G401.6 (cell line): ENCODE data around the gene FBXO30.
A peak's percentile ranks its signal among the peaks of the same experiment; 100 is the strongest.

ENCODE experiments used
- FAIRE-seq: peaks from 2 replicates; lab custom pipeline; 2012; peaks lifted over from hg19 to GRCh38; lab: Jason Lieb, UNC

Gene FBXO30

GRCh38 chr6:145814501-145815308 is at the start of gene FBXO30:
FBXO30 (minus strand) TSS chr6:145814795; CDS start chr6:145806405, 8,390 bp downstream.
- FAIRE-seq, result no peak

- peak; percentile 31 for FAIRE-seq
Observed at GRCh38 chr6:145863988-145864616, 49.5 kb upstream of the FBXO30 start.

- no peak for FAIRE-seq
Observed at GRCh38 chr6:145863366-145863765, 48.8 kb upstream of the FBXO30 start.

- FAIRE-seq, result no peak
Observed at GRCh38 chr6:145860562-145860961, 46.0 kb upstream of the FBXO30 start.

GRCh38 chr6:145850671-145851070 is 36.1 kb upstream of the FBXO30 start:
- no peak for FAIRE-seq

- FAIRE-seq, result no peak
Observed at GRCh38 chr6:145848541-145848940, 33.9 kb upstream of the FBXO30 start.

GRCh38 chr6:145845557-145845956 is 31.0 kb upstream of the FBXO30 start:
- no peak for FAIRE-seq

- no peak for FAIRE-seq
Observed at GRCh38 chr6:145844933-145845540, 30.4 kb upstream of the FBXO30 start.

GRCh38 chr6:145842693-145843546 is 28.3 kb upstream of the FBXO30 start:
- FAIRE-seq, result no peak

GRCh38 chr6:145841668-145842067 is 27.1 kb upstream of the FBXO30 start:
- FAIRE-seq, result no peak

GRCh38 chr6:145839653-145840052 is 25.1 kb upstream of the FBXO30 start:
- no peak for FAIRE-seq

GRCh38 chr6:145838305-145838704 is 23.7 kb upstream of the FBXO30 start:
- FAIRE-seq, result no peak

- no peak for FAIRE-seq
Observed at GRCh38 chr6:145836772-145837171, 22.2 kb upstream of the FBXO30 start.

GRCh38 chr6:145836170-145836569 is 21.6 kb upstream of the FBXO30 start:
- no peak for FAIRE-seq

GRCh38 chr6:145830612-145831011 is 16.0 kb upstream of the FBXO30 start:
- FAIRE-seq, result no peak

GRCh38 chr6:145829950-145830349 is 15.4 kb upstream of the FBXO30 start:
- peak; percentile 66 for FAIRE-seq

GRCh38 chr6:145829102-145829501 is 14.5 kb upstream of the FBXO30 start:
- no peak for FAIRE-seq

GRCh38 chr6:145824344-145824743 is 9.7 kb upstream of the FBXO30 start:
- no peak for FAIRE-seq

GRCh38 chr6:145823328-145823944 is 8.8 kb upstream of the FBXO30 start:
- no peak for FAIRE-seq

GRCh38 chr6:145822456-145822855 is 7.9 kb upstream of the FBXO30 start:
- FAIRE-seq, result no peak

- FAIRE-seq, result no peak
Observed at GRCh38 chr6:145819994-145820393, 5.4 kb upstream of the FBXO30 start.

GRCh38 chr6:145818796-145819195 is 4.2 kb upstream of the FBXO30 start:
- no peak for FAIRE-seq
